A549 (cell line): ENCODE results near the gene POLDIP2. TPM values are rescaled to one million over a fixed set of nuclear protein-coding genes. Genes with fewer than 3 reads are reported as not detected.

Experiments used
- ATAC-seq, 2 experiments: fragments of 200-7000 bp in 1 of 2; fragments of >200 bp in 1 of 2; cut with Nextera tagmentation in 1 of 2; cut with Tn5 transposase in 1 of 2; 3 replicates each; pipeline versions ENCODE4 v1.8.0 to v1.9.1; 2018 to 2020; ENCODE audit warnings: mild to moderate bottlenecking in 1 of 2, moderate library complexity in 1 of 2
- CTCF ChIA-PET: fragments of 300-600 bp; sonication (Branson Sonifier 250); formaldehyde crosslinking; extraction: SDS; loops from one replicate; lab custom pipeline; 2021; ENCODE audit warnings: antibody characterized with exemption, inconsistent platforms; lab: Yijun Ruan, JAX
- POLR2A ChIA-PET: fragments of 350-600 bp; formaldehyde crosslinking; extraction: SDS; loops from one replicate; lab custom pipeline; 2021; ENCODE audit warnings: antibody characterized with exemption, inconsistent platforms; lab: Yijun Ruan, JAX
- DNase-seq, 2 experiments: peaks; one replicate each; pipeline versions ENCODE4 v3.0.0 to v3.0.0-alpha.2; 2011 to 2016; ENCODE audit warnings: low read depth in 1 of 2, low spot score in 1 of 2
- FAIRE-seq: peaks from 2 replicates; lab custom pipeline; 2011; peaks lifted over from hg19 to GRCh38; lab: Jason Lieb, UNC
- H3K27ac ChIP-seq, 2 experiments: fragments of >200 bp; sonication (Bioruptor Twin); formaldehyde crosslinking; 3 replicates each; pipeline ENCODE4 v1.5.1; 2016 to 2017
- H3K4me1 ChIP-seq: fragments of >200 bp; sonication (Bioruptor Twin); formaldehyde crosslinking; 3 replicates; pipeline ENCODE4 v1.6.1; 2016
- H3K4me2 ChIP-seq: fragments of >200 bp; sonication (Bioruptor Twin); formaldehyde crosslinking; 3 replicates; pipeline ENCODE4 v1.6.1; 2016
- H3K4me3 ChIP-seq: fragments of >200 bp; sonication (Bioruptor Twin); formaldehyde crosslinking; 3 replicates; pipeline ENCODE4 v1.5.1; 2016
- H3K9me3 ChIP-seq: fragments of >200 bp; sonication (Bioruptor Twin); formaldehyde crosslinking; 3 replicates; pipeline ENCODE4 v1.6.1; 2016
- BCL3 ChIP-seq: fragments of >200 bp; sonication (Bioruptor Twin); formaldehyde crosslinking; IDR thresholded peaks from 3 replicates; pipeline ENCODE4 v1.6.1; 2016
- BHLHE40 ChIP-seq: IDR thresholded peaks from 2 replicates; pipeline ENCODE4 v1.6.1; 2012; ENCODE audit warnings: low read depth, low read length, inconsistent platforms
- CEBPB ChIP-seq, 2 experiments: fragments of >200 bp in 1 of 2; sonication (Bioruptor Twin) in 1 of 2; formaldehyde crosslinking in 1 of 2; IDR thresholded peaks; 2 replicates each; pipeline ENCODE4 v1.6.1; 2012 to 2016
- CHD4 ChIP-seq: fragments of 200-600 bp; sonication (generic); IDR thresholded peaks from 2 replicates; pipeline ENCODE4 v1.6.1; 2016; ENCODE audit warnings: antibody characterized with exemption, mild to moderate bottlenecking, borderline replicate concordance
- ESRRA ChIP-seq: fragments of 150-350 bp; IDR thresholded peaks from 2 replicates; pipeline ENCODE4 v1.6.1; 2014; ENCODE audit warnings: mild to moderate bottlenecking, low read length, borderline replicate concordance
- FOSB ChIP-seq: fragments of 250-450 bp; sonication (Bioruptor Pico); IDR thresholded peaks from 2 replicates; pipeline ENCODE4 v1.5.0; 2020; ENCODE audit warnings: mild to moderate bottlenecking, moderate library complexity
- FOXS1 ChIP-seq: fragments of 250-450 bp; sonication (Bioruptor Pico); IDR thresholded peaks from 2 replicates; pipeline ENCODE4 v1.5.0; 2020; ENCODE audit warnings: mild to moderate bottlenecking, moderate library complexity
- GATA3 ChIP-seq: IDR thresholded peaks from 2 replicates; pipeline ENCODE4 v1.6.1; 2012; ENCODE audit warnings: borderline replicate concordance
- HOXB13 ChIP-seq: fragments of 250-450 bp; sonication (Bioruptor Pico); IDR thresholded peaks from 2 replicates; pipeline ENCODE4 v1.5.0; 2020; ENCODE audit warnings: low read depth, mild to moderate bottlenecking, moderate library complexity
- HOXB5 ChIP-seq: fragments of 250-450 bp; sonication (Bioruptor Pico); IDR thresholded peaks from 2 replicates; pipeline ENCODE4 v1.5.0; 2020; ENCODE audit warnings: mild to moderate bottlenecking, moderate library complexity
- JUN ChIP-seq, 2 experiments: fragments of >200 bp; sonication (Bioruptor Twin); formaldehyde crosslinking; IDR thresholded peaks; 2 replicates in 1 of 2; 3 replicates in 1 of 2; pipeline ENCODE4 v1.6.1; 2016 to 2017
- KDM5A ChIP-seq: fragments of 200-600 bp; sonication (generic); IDR thresholded peaks from 2 replicates; pipeline ENCODE4 v1.6.1; 2016; ENCODE audit warnings: antibody characterized with exemption, mild to moderate bottlenecking
- MAX ChIP-seq: IDR thresholded peaks from 2 replicates; pipeline ENCODE4 v1.6.1; 2012
- MAZ ChIP-seq: fragments of 150-350 bp; IDR thresholded peaks from 2 replicates; pipeline ENCODE4 v1.6.1; 2014; ENCODE audit warnings: antibody characterized with exemption, low read depth, low read length, borderline replicate concordance
- MYC ChIP-seq: IDR thresholded peaks from 2 replicates; pipeline ENCODE4 v1.6.1; 2012; ENCODE audit warnings: mild to moderate bottlenecking, inconsistent platforms, low read length, improper control_type of control experiment, borderline replicate concordance
- PHF8 ChIP-seq: fragments of 200-600 bp; sonication (generic); IDR thresholded peaks from 2 replicates; pipeline ENCODE4 v1.6.1; 2016; ENCODE audit warnings: low read depth, mild to moderate bottlenecking, antibody characterized with exemption, moderate library complexity, borderline replicate concordance
- POLR2A ChIP-seq: IDR thresholded peaks from 2 replicates; pipeline ENCODE4 v1.6.1; 2012; ENCODE audit warnings: mild to moderate bottlenecking, low read length
- POLR2AphosphoS2 ChIP-seq: conservative IDR thresholded peaks from 2 replicates; pipeline ENCODE4 v1.6.1; 2012; ENCODE audit warnings: low read length, improper control_type of control experiment, inconsistent platforms
- REST ChIP-seq: fragments of 200-600 bp; sonication (generic); IDR thresholded peaks from 2 replicates; pipeline ENCODE4 v1.6.1; 2016; ENCODE audit warnings: antibody characterized with exemption, mild to moderate bottlenecking, moderate library complexity
- TFCP2L1 ChIP-seq: fragments of 250-450 bp; sonication (Bioruptor Pico); IDR thresholded peaks from 2 replicates; pipeline ENCODE4 v1.5.0; 2021; ENCODE audit warnings: mild to moderate bottlenecking
- TP53 ChIP-seq: fragments of 250-450 bp; sonication (Bioruptor Pico); IDR thresholded peaks from 2 replicates; pipeline ENCODE4 v1.5.0; 2021; ENCODE audit warnings: mild to moderate bottlenecking, moderate library complexity
- ZSCAN20 ChIP-seq: fragments of 250-450 bp; sonication (Bioruptor Pico); IDR thresholded peaks from 2 replicates; pipeline ENCODE4 v1.8.0; 2022; ENCODE audit warnings: mild to moderate bottlenecking, moderate library complexity
- WGBS: methylation state at CpG from one replicate; pipeline ENCODE4 v1.1.6; 2017; ENCODE audit errors: missing lambda C conversion rate; 5-methylcytosine and 5-hydroxymethylcytosine counted together
- polyA plus RNA-seq, 4 experiments: library from polyadenylated mRNA; depleted of rRNA in 3 of 4; stranded (reverse); fragments of >200 nt; fragmentation: RNase III in 1 of 4; extraction: RNeasy Plus Mini Kit Qiagen cat#74134 plus additional on column Dnase treatment in 1 of 4; gene quantifications; 2 replicates in 3 of 4; 3 replicates in 1 of 4; pipeline ENCODE4 v1.2.3, GENCODE V29; 2011 to 2017
- TF ChIP-seq, protein P1 (sequence below): fragments of 450-650 bp; IDR thresholded peaks from 2 replicates; pipeline ENCODE4 v1.6.1; 2014; ENCODE audit warnings: antibody characterized with exemption
- TF ChIP-seq, protein P2 (sequence below): IDR thresholded peaks from 2 replicates; pipeline ENCODE4 v1.6.1; 2012; ENCODE audit warnings: low read depth, borderline replicate concordance

Gene POLDIP2
- polyA plus RNA-seq, 2 of the 4 experiments (the other 2 are of a cell fraction): 127 to 132 TPM

DNA sequence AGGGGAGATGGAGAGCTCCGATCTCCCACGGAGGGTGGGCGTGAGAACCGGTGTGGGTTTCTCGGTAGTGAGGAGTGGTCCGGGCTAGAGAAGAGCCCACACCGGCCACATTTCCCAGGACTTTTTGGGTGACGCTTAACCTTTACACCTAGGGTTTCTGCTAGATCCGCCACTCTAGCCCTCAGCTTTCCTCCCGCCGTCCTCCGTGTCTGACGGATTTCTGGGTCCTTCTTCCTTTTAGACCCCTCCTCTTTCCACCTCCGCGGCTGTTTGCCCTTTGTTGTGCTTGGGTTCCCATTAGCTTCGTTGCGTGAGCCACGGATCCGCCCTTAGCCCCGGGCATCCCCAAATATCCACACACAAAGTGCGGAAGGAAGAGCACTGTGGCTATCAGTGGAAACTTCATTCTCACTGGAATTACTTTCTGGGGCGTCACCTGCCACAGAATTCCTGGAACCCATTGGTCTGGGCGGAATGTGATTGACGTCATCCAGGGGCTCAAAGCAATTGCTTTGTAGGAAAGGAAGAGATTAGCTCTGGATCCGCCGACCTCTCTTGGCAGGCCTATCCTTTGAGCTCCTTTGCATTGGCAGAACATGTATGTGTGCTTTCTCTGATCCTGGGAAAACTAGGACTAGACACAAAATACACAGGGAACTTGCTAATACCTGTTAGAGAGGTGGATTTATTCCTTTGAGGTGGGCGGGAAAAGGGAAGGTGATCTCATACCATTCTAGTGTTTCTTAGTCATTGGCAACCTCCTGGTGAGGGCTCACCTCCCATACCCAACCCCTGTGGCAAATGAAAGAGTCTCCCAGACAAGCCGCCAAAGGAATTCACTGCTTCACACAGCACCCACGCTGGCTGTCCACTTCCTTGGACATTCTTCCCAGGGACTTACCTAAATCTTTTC is 21.1 kb downstream of the POLDIP2 start:
- CTCF ChIA-PET: interaction anchor here (0.7 to 7.0 kb wide), 13 partner anchors 10 to 110 kb away, joined by 3 to 41 read pairs (median 7); partner anchors contain the start of genes POLDIP2, TMEM97 and VTN
- Histone ChIP-seq H3K4me1 (peaks cover 31% of the 10 kb centered on the region), H3K4me2 (peak overlapping the region; percentile 94), H3K4me3 (peak overlapping the region; percentile 86), H3K9me3 (no peaks in the 10 kb centered on the region), H3K27ac (peak overlapping the region; percentile 87 to 92)
- peak; percentile 54 to 61 for ATAC-seq
- peak; percentile 77 to 85 for DNase-seq
- POLR2A ChIA-PET: interaction anchor here (0.6 to 2.1 kb wide), 22 partner anchors 10 to 444 kb away, joined by 3 to 65 read pairs (median 4); partner anchors contain the start of genes POLDIP2, SARM1, SEBOX and SLC46A1
- no peak for TF ChIP-seq KDM5A
- 0 out of 2 replicates have a peak, but pooled peaks have one; percentile 35 for TF ChIP-seq MYC
- 0 out of 2 replicates have a peak, but pooled peaks have one; percentile 49 for TF ChIP-seq FOSB
- TF ChIP-seq ZSCAN20: no peak
- no peak for TF ChIP-seq BCL3
- TF ChIP-seq TP53 (CRISPR knock-in tag): 0 out of 2 replicates have a peak, but pooled peaks have one; percentile 36
- TF ChIP-seq, protein P1, sequence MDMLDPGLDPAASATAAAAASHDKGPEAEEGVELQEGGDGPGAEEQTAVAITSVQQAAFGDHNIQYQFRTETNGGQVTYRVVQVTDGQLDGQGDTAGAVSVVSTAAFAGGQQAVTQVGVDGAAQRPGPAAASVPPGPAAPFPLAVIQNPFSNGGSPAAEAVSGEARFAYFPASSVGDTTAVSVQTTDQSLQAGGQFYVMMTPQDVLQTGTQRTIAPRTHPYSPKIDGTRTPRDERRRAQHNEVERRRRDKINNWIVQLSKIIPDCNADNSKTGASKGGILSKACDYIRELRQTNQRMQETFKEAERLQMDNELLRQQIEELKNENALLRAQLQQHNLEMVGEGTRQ: 0 out of 2 replicates have a peak, but pooled peaks have one; percentile 31
- TF ChIP-seq, protein P2, sequence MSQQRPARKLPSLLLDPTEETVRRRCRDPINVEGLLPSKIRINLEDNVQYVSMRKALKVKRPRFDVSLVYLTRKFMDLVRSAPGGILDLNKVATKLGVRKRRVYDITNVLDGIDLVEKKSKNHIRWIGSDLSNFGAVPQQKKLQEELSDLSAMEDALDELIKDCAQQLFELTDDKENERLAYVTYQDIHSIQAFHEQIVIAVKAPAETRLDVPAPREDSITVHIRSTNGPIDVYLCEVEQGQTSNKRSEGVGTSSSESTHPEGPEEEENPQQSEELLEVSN: no peak
- TF ChIP-seq HOXB13 (CRISPR knock-in tag): no peak
- TF ChIP-seq CEBPB (IDR thresholded peaks at IDR 0.05): no peak
- TF ChIP-seq PHF8: peak; percentile 11
- TF ChIP-seq BHLHE40: no peak
- TF ChIP-seq FOXS1: no peak
- TF ChIP-seq HOXB5: peak; percentile 50; the same call in 1 of the 2 replicates
- peak; percentile 72; the same call in 1 of the 2 replicates for TF ChIP-seq POLR2AphosphoS2
- TF ChIP-seq JUN (IDR thresholded peaks at IDR 0.05): no peak; a peak in 1 of 5 replicates
- peak; percentile 85; the same call in 1 of the 2 replicates for TF ChIP-seq TFCP2L1 (CRISPR knock-in tag)
- TF ChIP-seq CHD4: no peak
- FAIRE-seq: peak; percentile 46
- WGBS: 2% methylated on average over 29 of the region's 29 CpGs

DNA sequence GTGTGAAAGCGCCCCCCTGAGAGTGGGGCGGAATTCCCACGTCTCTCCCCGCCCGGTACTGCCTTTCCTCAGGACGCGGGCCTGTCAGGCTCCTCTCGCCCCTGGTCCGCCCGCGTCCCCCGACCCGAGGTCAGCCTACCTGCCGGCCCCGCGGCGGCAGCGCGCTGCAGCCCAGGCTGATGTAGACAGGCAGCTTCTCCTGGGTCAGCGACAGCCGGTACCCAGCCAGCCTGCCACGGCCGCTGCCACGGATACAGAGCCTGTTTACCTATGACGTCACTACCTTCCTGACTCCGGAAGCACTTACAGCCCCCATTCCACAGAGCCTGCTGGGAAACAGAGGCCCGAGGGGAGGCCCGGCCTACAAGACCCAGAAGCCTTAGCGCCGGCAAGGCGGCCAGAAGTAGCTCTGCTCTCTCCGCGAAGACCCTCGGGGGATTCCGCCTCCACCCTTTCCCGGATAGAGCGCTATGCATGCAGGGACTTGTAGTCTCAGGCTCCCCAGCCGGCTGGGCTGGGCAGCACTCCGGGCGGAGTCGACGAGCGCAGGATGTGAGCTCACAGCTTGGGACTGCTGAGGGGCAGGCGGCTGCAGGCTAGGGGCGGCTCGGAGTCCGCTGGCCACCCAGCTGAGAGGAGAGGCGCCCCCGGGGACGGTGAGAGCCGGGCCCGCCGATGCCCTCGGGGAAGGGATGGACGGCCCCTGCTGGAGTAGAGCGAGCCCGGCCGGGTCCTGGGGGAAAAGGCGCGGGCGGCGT is 21.9 kb downstream of the POLDIP2 start, which contains the start of the genes IFT20 and TNFAIP1:
Gene IFT20, minus strand, starts transcription at position 272 of the 758 bp plus-strand sequence. CDS start 3,487 bp downstream, outside the sequence.
Gene TNFAIP1, plus strand, starts transcription at position 561 of the 758 bp plus-strand sequence. CDS start 3,761 bp downstream, outside the sequence.
- peak within 1 kb of the TSS; percentile 87 to 92 for H3K27ac ChIP-seq
- peak; percentile 87 for FAIRE-seq
- POLR2A ChIA-PET: interaction anchor here (0.6 to 2.1 kb wide), 24 partner anchors 11 to 443 kb away, joined by 3 to 65 read pairs (median 3); partner anchors contain the start of genes POLDIP2, SARM1, SLC46A1 and TMEM97
- 1% methylated on average over 42 of the region's 62 CpGs for WGBS
- H3K9me3 ChIP-seq: no peaks in the 10 kb centered on the region
- peak within 1 kb of the TSS; percentile 94 for H3K4me2 ChIP-seq
- peaks cover 31% of the 10 kb centered on the region for H3K4me1 ChIP-seq
- DNase-seq: peak; percentile 98 to 100
- ATAC-seq: peak; percentile 91 to 96
- CTCF ChIA-PET: interaction anchor here (0.7 to 7.0 kb wide), 14 partner anchors 9 to 109 kb away, joined by 3 to 41 read pairs (median 8); partner anchors contain the start of genes POLDIP2, TMEM97 and VTN
- peak within 1 kb of the TSS; percentile 86 for H3K4me3 ChIP-seq
- TF ChIP-seq MAX: peak; percentile 77
- no peak for TF ChIP-seq HOXB13 (CRISPR knock-in tag)
- peak; percentile 26; the same call in 1 of the 2 replicates for TF ChIP-seq GATA3
- peak; percentile 6; the same call in 1 of the 2 replicates for TF ChIP-seq REST
- peak; percentile 64 to 89; a peak in 4 of 5 replicates for TF ChIP-seq JUN (IDR thresholded peaks at IDR 0.05)
- 0 out of 2 replicates have a peak, but pooled peaks have one; percentile 35 for TF ChIP-seq ESRRA
- peak; percentile 74; the same call in 1 of the 2 replicates for TF ChIP-seq MAZ
- peak; percentile 90 for TF ChIP-seq POLR2A
- peak; percentile 64 for TF ChIP-seq KDM5A
- TF ChIP-seq BCL3: peak; percentile 54; the same call in 2 of the 3 replicates
- TF ChIP-seq CEBPB (IDR thresholded peaks at IDR 0.05): peak in 1 of 2 experiments; percentile 20; a peak in 1 of 4 replicates
